Stimulated activated CD4-positive, alpha-beta T cell treated with anti-CD3 and anti-CD28 coated beads, Interleukin-12 subunit alpha, Interleukin-12 subunit beta, amount 100 ng/mL, for 4 hours (primary cell): ENCODE data around the gene RYR1.
"Not testable (repeated sequence)": the region's sequence is repeated elsewhere in the genome, so short reads cannot be mapped to it uniquely, and the experiment has no call there.

Experiments used
- DNase-seq: peaks from one replicate; pipeline ENCODE4 v3.0.0-alpha.2; 2020

The RYR1 gene

GRCh38 chr19:38495375-38495774, 61.9 kb downstream of the RYR1 start:
- not testable (repeated sequence) for DNase-seq

- DNase-seq: no peak
These were observed 62.6 kb downstream of the RYR1 start for GRCh38 chr19:38496116-38496515.

- DNase-seq: no peak
These were observed 63.4 kb downstream of the RYR1 start for GRCh38 chr19:38496603-38497487.

- no peak for DNase-seq
These were observed 64.4 kb downstream of the RYR1 start for GRCh38 chr19:38497907-38498306.

GRCh38 chr19:38499532-38499931, 66.0 kb downstream of the RYR1 start:
- DNase-seq: no peak

GRCh38 chr19:38500450-38500849, 67.0 kb downstream of the RYR1 start:
- DNase-seq: no peak

GRCh38 chr19:38502410-38503076, 69.1 kb downstream of the RYR1 start:
- no peak for DNase-seq

GRCh38 chr19:38503077-38503410, 69.6 kb downstream of the RYR1 start:
- no peak for DNase-seq

GRCh38 chr19:38505958-38506357, 72.5 kb downstream of the RYR1 start:
- no peak for DNase-seq

- no peak for DNase-seq
These were observed 72.9 kb downstream of the RYR1 start for GRCh38 chr19:38506375-38506722.

GRCh38 chr19:38506723-38507550, 73.4 kb downstream of the RYR1 start:
- peak; percentile 86 for DNase-seq

GRCh38 chr19:38507551-38508127, 74.1 kb downstream of the RYR1 start:
- no peak for DNase-seq

- no peak for DNase-seq
These were observed 75.0 kb downstream of the RYR1 start for GRCh38 chr19:38508507-38508906.

GRCh38 chr19:38509027-38509426, 75.5 kb downstream of the RYR1 start:
- no peak for DNase-seq

GRCh38 chr19:38511074-38511708, 77.7 kb downstream of the RYR1 start:
- no peak for DNase-seq

GRCh38 chr19:38512277-38512676, 78.8 kb downstream of the RYR1 start:
- DNase-seq: no peak

- DNase-seq: not testable (repeated sequence)
These were observed 79.7 kb downstream of the RYR1 start for GRCh38 chr19:38513156-38513555.

GRCh38 chr19:38513762-38514167, 80.3 kb downstream of the RYR1 start:
- no peak for DNase-seq

- peak; percentile 79 for DNase-seq
These were observed 81.5 kb downstream of the RYR1 start for GRCh38 chr19:38514812-38515633.

- no peak for DNase-seq
These were observed 82.4 kb downstream of the RYR1 start for GRCh38 chr19:38515896-38516295.

- DNase-seq: no peak
These were observed 83.3 kb downstream of the RYR1 start for GRCh38 chr19:38516802-38517201.

- no peak for DNase-seq
These were observed 83.8 kb downstream of the RYR1 start for GRCh38 chr19:38517321-38517720.
